ENCODE data around the gene SLC25A11.

Gene SLC25A11

GRCh38 chr17:4960279-4960922 lies 20.6 kb upstream of the SLC25A11 start:
- Histone ChIP-seq H3K27me3 (ENCODE audit: control insufficient read depth, insufficient read depth, low read length) (no peaks in the 10 kb centered on the region), H3K9ac (ENCODE audit: low read depth, low read length) (no peak overlapping the region), H3K4me1 (ENCODE audit: control insufficient read depth, insufficient read depth, low read length) (peaks cover 7% of the 10 kb centered on the region), H3K27ac (ENCODE audit: low read depth, low read length) (peak overlapping the region; percentile 40), H3K36me3 (ENCODE audit: control insufficient read depth, insufficient read depth, low read length) (peaks cover 20% of the 10 kb centered on the region), H3K9me3 (ENCODE audit: control insufficient read depth, insufficient read depth, low read length) (peaks cover 3% of the 10 kb centered on the region; the same call in 1 of the 2 replicates), H3K4me3 (ENCODE audit: low read depth, low read length) (no peak overlapping the region)

DNA sequence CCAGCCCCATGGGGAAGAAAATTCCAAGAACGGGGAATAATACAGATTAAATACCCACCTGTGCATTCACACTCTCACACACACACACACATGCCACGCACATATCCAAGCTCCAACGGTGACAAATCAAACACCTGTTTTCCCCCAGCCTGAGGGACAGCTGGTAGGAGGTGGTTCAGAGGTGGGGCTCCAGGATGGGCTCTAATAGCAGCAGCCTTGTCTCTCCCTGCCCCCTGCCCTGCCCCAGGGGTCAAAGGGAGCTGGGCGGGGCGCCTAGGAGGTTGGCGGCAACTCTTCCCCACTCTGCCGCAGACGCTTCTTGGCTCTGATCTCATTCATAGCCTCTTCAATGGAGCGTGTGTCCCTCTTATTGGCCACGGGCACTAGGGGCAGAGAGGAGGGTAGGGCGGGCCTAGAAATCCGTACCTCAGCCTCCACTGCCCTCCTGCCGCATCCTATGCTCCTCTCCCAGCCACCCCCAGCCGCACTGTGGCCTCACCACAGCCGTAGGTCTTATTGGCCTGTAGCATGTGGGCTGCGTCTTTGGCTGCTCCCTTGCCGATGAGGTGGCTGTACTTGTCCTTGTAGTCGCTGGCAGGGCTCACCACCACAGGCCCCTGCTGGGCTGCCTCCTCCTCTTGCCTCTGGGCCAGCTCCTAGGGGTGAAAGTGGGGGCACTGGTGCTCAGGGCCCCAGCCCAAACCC lies 19.6 kb upstream of the SLC25A11 start:
- H3K36me3 ChIP-seq (ENCODE audit: control insufficient read depth, insufficient read depth, low read length), result peaks cover 16% of the 10 kb centered on the region
- H3K9me3 ChIP-seq (ENCODE audit: control insufficient read depth, insufficient read depth, low read length), result no peaks in the 10 kb centered on the region
- no peak overlapping the region for H3K27ac ChIP-seq (ENCODE audit: low read depth, low read length)
- H3K4me3 ChIP-seq (ENCODE audit: low read depth, low read length), result no peak overlapping the region
- peaks cover 7% of the 10 kb centered on the region for H3K4me1 ChIP-seq (ENCODE audit: control insufficient read depth, insufficient read depth, low read length)
- H3K9ac ChIP-seq (ENCODE audit: low read depth, low read length), result no peak overlapping the region
- no peaks in the 10 kb centered on the region for H3K27me3 ChIP-seq (ENCODE audit: control insufficient read depth, insufficient read depth, low read length)

DNA sequence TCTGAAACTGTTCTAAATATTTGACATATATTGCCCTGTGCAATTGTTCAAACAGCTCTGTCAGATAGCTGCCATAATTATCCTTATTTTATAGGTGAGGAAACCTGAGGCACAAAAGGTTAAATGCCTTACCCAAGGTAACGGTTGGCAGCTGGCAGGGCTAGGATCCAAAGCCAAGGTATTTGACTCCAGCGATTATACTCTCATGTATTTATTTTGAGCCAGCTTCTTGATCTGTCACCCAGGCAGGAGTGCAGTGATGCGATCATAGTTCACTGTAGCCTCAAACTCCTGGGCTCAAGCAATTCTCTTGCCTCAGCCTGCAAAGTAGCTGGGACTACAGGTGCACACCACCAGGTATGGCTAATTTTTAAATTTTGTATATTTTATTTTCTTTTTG lies 18.3 kb upstream of the SLC25A11 start:
- Histone ChIP-seq H3K27me3 (ENCODE audit: control insufficient read depth, insufficient read depth, low read length) (no peaks in the 10 kb centered on the region), H3K9me3 (ENCODE audit: control insufficient read depth, insufficient read depth, low read length) (no peaks in the 10 kb centered on the region), H3K4me1 (ENCODE audit: control insufficient read depth, insufficient read depth, low read length) (peaks cover 7% of the 10 kb centered on the region), H3K4me3 (ENCODE audit: low read depth, low read length) (no peak overlapping the region), H3K27ac (ENCODE audit: low read depth, low read length) (no peak overlapping the region), H3K9ac (ENCODE audit: low read depth, low read length) (no peak overlapping the region), H3K36me3 (ENCODE audit: control insufficient read depth, insufficient read depth, low read length) (peaks cover 16% of the 10 kb centered on the region)

GRCh38 chr17:4956493-4957061 lies 16.7 kb upstream of the SLC25A11 start:
- H3K9me3 ChIP-seq (ENCODE audit: control insufficient read depth, insufficient read depth, low read length), result no peaks in the 10 kb centered on the region
- no peak overlapping the region for H3K27ac ChIP-seq (ENCODE audit: low read depth, low read length)
- no peak overlapping the region for H3K4me3 ChIP-seq (ENCODE audit: low read depth, low read length)
- H3K36me3 ChIP-seq (ENCODE audit: control insufficient read depth, insufficient read depth, low read length), result peaks cover 16% of the 10 kb centered on the region
- H3K4me1 ChIP-seq (ENCODE audit: control insufficient read depth, insufficient read depth, low read length), result peaks cover 11% of the 10 kb centered on the region
- no peaks in the 10 kb centered on the region for H3K27me3 ChIP-seq (ENCODE audit: control insufficient read depth, insufficient read depth, low read length)
- no peak overlapping the region for H3K9ac ChIP-seq (ENCODE audit: low read depth, low read length)

GRCh38 chr17:4955091-4955490 lies 15.2 kb upstream of the SLC25A11 start:
- Histone ChIP-seq H3K9me3 (ENCODE audit: control insufficient read depth, insufficient read depth, low read length) (no peaks in the 10 kb centered on the region), H3K36me3 (ENCODE audit: control insufficient read depth, insufficient read depth, low read length) (peaks cover 10% of the 10 kb centered on the region; the same call in 1 of the 2 replicates), H3K27me3 (ENCODE audit: control insufficient read depth, insufficient read depth, low read length) (no peaks in the 10 kb centered on the region), H3K9ac (ENCODE audit: low read depth, low read length) (no peak overlapping the region), H3K4me3 (ENCODE audit: low read depth, low read length) (no peak overlapping the region), H3K27ac (ENCODE audit: low read depth, low read length) (no peak overlapping the region), H3K4me1 (ENCODE audit: control insufficient read depth, insufficient read depth, low read length) (peaks cover 13% of the 10 kb centered on the region)

DNA sequence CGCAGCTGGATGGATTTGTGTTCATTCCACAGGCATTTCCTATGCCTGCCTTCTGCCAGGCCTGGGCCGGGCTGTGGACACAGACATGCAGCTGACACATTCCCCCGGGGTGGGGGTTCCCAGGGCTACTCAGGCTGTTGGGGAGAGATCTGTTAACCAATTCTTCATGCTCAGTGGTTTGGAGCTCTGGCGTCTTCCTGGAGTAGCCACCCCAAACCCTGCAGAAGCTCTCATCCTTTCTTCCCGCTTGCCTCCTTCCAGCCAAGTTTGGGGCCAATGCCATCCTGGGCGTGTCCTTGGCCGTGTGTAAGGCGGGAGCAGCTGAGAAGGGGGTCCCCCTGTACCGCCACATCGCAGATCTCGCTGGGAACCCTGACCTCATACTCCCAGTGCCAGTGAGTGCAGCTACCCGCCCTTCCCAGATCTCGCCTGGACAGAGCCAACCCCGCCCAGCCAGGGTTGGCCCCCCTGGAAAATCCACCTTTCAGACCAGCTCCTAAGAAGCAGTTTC lies 13.7 kb upstream of the SLC25A11 start:
- no peak overlapping the region for H3K9ac ChIP-seq (ENCODE audit: low read depth, low read length)
- no peaks in the 10 kb centered on the region for H3K27me3 ChIP-seq (ENCODE audit: control insufficient read depth, insufficient read depth, low read length)
- no peaks in the 10 kb centered on the region for H3K36me3 ChIP-seq (ENCODE audit: control insufficient read depth, insufficient read depth, low read length)
- no peak overlapping the region for H3K27ac ChIP-seq (ENCODE audit: low read depth, low read length)
- H3K9me3 ChIP-seq (ENCODE audit: control insufficient read depth, insufficient read depth, low read length), result no peaks in the 10 kb centered on the region
- no peak overlapping the region for H3K4me3 ChIP-seq (ENCODE audit: low read depth, low read length)
- peaks cover 13% of the 10 kb centered on the region for H3K4me1 ChIP-seq (ENCODE audit: control insufficient read depth, insufficient read depth, low read length)

GRCh38 chr17:4951486-4951885 lies 11.6 kb upstream of the SLC25A11 start:
- Histone ChIP-seq H3K36me3 (ENCODE audit: control insufficient read depth, insufficient read depth, low read length) (peaks cover 5% of the 10 kb centered on the region), H3K4me3 (ENCODE audit: low read depth, low read length) (peak overlapping the region; percentile 67), H3K27ac (ENCODE audit: low read depth, low read length) (no peak overlapping the region), H3K4me1 (ENCODE audit: control insufficient read depth, insufficient read depth, low read length) (peaks cover 17% of the 10 kb centered on the region), H3K9me3 (ENCODE audit: control insufficient read depth, insufficient read depth, low read length) (no peaks in the 10 kb centered on the region), H3K27me3 (ENCODE audit: control insufficient read depth, insufficient read depth, low read length) (no peaks in the 10 kb centered on the region), H3K9ac (ENCODE audit: low read depth, low read length) (no peak overlapping the region)

DNA sequence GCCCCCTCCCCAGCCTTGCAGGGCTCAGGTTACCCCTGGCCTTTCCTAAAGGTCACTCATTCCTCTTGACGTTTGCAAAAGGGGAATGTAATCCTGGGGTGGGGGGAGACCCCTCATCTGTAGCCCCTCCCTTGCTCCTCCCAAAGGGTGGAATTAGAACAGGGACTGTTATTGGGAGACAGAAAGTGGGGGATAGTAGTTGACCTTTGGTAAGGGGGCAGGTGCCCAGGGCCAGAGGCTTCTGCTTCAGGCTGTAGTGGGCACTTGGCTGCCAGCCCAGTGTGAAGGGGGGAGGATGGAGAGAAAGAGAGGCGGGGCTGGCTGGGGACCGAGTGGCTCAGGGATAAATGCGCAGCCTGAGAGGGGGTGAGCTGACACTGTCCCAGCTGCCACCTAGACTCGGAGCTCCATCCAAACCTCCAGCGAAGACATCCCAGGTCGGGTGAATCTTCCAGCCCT lies 10.9 kb upstream of the SLC25A11 start, which contains the start of gene ENO3:
Gene ENO3, plus strand, starts transcription at position 374 of the 459 bp plus-strand sequence. CDS start 711 bp downstream, outside the sequence.
- Histone ChIP-seq H3K4me3 (ENCODE audit: low read depth, low read length) (peak within 1 kb of the TSS; percentile 67), H3K36me3 (ENCODE audit: control insufficient read depth, insufficient read depth, low read length) (peaks cover 12% of the 10 kb centered on the region), H3K27ac (ENCODE audit: low read depth, low read length) (peak within 1 kb of the TSS; percentile 100), H3K9ac (ENCODE audit: low read depth, low read length) (peak within 1 kb of the TSS; percentile 56), H3K4me1 (ENCODE audit: control insufficient read depth, insufficient read depth, low read length) (peaks cover 22% of the 10 kb centered on the region), H3K27me3 (ENCODE audit: control insufficient read depth, insufficient read depth, low read length) (no peaks in the 10 kb centered on the region), H3K9me3 (ENCODE audit: control insufficient read depth, insufficient read depth, low read length) (no peaks in the 10 kb centered on the region)

GRCh38 chr17:4950075-4950745 lies 10.4 kb upstream of the SLC25A11 start:
- Histone ChIP-seq H3K27me3 (ENCODE audit: control insufficient read depth, insufficient read depth, low read length) (no peaks in the 10 kb centered on the region), H3K4me1 (ENCODE audit: control insufficient read depth, insufficient read depth, low read length) (peaks cover 22% of the 10 kb centered on the region), H3K27ac (ENCODE audit: low read depth, low read length) (peak overlapping the region; percentile 100), H3K4me3 (ENCODE audit: low read depth, low read length) (peak overlapping the region; percentile 67), H3K9me3 (ENCODE audit: control insufficient read depth, insufficient read depth, low read length) (no peaks in the 10 kb centered on the region), H3K36me3 (ENCODE audit: control insufficient read depth, insufficient read depth, low read length) (peaks cover 18% of the 10 kb centered on the region), H3K9ac (ENCODE audit: low read depth, low read length) (peak overlapping the region; percentile 56)

DNA sequence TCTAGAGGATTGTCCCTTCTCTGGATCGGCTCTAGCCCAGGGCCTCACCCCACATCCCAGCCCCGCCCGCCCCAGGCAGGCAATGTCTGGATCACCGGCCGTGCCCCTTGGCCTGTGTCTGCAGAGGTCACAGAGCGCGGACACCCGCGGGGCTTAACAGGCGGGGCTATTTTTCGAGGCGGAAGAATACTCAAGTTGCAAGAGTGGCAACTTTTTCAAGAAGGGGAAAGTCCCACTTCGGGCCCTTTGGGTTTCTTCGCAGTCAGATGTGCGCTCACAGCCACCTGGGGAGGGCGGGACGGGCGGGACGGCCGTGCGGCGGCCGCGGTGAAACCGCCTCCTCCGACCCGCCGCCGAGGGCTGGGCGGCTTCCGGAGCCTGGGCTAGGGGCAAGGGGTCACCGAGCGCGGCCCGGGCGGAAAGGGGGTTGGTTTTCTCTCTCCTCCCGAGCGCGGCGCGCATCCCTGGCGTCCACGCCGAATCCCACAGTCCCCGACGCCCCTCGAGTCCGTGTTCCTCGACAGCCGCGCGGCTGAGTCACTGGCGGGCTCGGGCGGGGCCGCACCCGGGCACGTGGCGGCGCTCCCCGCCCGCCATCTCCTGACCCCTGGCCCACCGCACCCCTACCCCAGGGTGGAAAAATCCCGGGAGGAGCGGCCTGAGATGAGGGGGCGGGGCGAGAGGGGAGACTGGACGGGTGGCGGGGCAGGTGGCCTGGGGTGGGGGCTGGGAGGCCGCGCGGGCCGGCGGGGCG lies 9.7 kb upstream of the SLC25A11 start:
- H3K9ac ChIP-seq (ENCODE audit: low read depth, low read length), result peak overlapping the region; percentile 89
- peaks cover 22% of the 10 kb centered on the region for H3K4me1 ChIP-seq (ENCODE audit: control insufficient read depth, insufficient read depth, low read length)
- H3K27me3 ChIP-seq (ENCODE audit: control insufficient read depth, insufficient read depth, low read length), result no peaks in the 10 kb centered on the region
- no peaks in the 10 kb centered on the region for H3K9me3 ChIP-seq (ENCODE audit: control insufficient read depth, insufficient read depth, low read length)
- H3K27ac ChIP-seq (ENCODE audit: low read depth, low read length), result peak overlapping the region; percentile 100
- H3K4me3 ChIP-seq (ENCODE audit: low read depth, low read length), result peak overlapping the region; percentile 98
- H3K36me3 ChIP-seq (ENCODE audit: control insufficient read depth, insufficient read depth, low read length), result peaks cover 25% of the 10 kb centered on the region

Data from HUES48 (cell line).